Measurements from ENCODE around the gene PGBD1.

DNA sequence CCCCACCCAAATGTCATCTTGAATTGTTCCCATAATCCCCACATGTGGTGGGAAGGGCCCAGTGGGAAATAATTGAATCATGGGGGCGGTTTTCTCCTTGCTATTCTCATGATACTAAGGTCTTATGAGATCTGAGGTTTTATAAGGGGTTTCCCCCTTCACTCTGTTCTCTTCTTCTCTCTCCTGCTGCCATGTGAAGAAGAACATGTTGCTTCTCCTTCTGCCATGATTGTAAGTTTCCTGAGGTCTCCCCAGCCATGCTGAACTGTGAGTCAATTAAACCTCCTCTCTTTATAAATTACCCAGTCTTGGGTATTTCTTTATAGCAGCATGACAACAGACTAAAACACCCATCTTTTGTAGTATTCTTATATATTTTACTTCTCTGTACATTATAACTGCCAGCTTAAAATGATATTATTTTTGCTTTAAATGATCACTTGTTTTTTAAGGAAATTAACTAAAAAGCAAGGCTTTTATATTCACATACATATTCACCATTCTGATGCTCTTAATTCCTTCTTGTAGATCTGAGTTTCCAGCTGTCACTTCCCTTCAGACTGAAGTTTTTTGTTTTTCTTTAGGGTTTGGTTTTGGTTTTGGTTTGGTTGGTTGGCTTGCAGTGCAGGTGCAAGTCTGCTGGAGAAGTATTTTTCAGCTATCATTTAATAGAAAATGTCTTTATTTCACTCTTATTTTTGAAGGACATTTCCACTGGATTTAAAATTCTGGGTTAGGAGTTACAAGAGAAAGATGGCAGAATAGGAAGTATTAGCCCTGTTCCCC, 59.1 kb downstream of the PGBD1 start:
- TF ChIP-seq CREB1 (IDR thresholded peaks at IDR 0.05; ENCODE audit: low read depth) (no peak), TAF1 (IDR thresholded peaks at IDR 0.05; ENCODE audit: low read depth) (no peak), EP300 (IDR thresholded peaks at IDR 0.05; ENCODE audit: borderline replicate concordance) (no peak), FOXM1 (IDR thresholded peaks at IDR 0.05; ENCODE audit: borderline replicate concordance, low read depth) (no peak), TCF12 (IDR thresholded peaks at IDR 0.05; ENCODE audit: low read depth) (no peak), CEBPB (IDR thresholded peaks at IDR 0.05) (no peak)
- TF ChIP-seq, protein P1, sequence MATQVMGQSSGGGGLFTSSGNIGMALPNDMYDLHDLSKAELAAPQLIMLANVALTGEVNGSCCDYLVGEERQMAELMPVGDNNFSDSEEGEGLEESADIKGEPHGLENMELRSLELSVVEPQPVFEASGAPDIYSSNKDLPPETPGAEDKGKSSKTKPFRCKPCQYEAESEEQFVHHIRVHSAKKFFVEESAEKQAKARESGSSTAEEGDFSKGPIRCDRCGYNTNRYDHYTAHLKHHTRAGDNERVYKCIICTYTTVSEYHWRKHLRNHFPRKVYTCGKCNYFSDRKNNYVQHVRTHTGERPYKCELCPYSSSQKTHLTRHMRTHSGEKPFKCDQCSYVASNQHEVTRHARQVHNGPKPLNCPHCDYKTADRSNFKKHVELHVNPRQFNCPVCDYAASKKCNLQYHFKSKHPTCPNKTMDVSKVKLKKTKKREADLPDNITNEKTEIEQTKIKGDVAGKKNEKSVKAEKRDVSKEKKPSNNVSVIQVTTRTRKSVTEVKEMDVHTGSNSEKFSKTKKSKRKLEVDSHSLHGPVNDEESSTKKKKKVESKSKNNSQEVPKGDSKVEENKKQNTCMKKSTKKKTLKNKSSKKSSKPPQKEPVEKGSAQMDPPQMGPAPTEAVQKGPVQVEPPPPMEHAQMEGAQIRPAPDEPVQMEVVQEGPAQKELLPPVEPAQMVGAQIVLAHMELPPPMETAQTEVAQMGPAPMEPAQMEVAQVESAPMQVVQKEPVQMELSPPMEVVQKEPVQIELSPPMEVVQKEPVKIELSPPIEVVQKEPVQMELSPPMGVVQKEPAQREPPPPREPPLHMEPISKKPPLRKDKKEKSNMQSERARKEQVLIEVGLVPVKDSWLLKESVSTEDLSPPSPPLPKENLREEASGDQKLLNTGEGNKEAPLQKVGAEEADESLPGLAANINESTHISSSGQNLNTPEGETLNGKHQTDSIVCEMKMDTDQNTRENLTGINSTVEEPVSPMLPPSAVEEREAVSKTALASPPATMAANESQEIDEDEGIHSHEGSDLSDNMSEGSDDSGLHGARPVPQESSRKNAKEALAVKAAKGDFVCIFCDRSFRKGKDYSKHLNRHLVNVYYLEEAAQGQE (IDR thresholded peaks at IDR 0.05; ENCODE audit: low read depth): no peak
- TF ChIP-seq, protein P2, sequence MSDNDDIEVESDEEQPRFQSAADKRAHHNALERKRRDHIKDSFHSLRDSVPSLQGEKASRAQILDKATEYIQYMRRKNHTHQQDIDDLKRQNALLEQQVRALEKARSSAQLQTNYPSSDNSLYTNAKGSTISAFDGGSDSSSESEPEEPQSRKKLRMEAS (IDR thresholded peaks at IDR 0.05): no peak
- TF ChIP-seq, protein P3, sequence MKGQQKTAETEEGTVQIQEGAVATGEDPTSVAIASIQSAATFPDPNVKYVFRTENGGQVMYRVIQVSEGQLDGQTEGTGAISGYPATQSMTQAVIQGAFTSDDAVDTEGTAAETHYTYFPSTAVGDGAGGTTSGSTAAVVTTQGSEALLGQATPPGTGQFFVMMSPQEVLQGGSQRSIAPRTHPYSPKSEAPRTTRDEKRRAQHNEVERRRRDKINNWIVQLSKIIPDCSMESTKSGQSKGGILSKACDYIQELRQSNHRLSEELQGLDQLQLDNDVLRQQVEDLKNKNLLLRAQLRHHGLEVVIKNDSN (IDR thresholded peaks at IDR 0.05): no peak

All from Ishikawa (cell line).